Measurements from ENCODE around the gene NEK9. TPM values are rescaled to one million over a fixed set of nuclear protein-coding genes. Genes with fewer than 3 reads are reported as not detected.

Gene NEK9
- total and polyA plus RNA-seq, 9 of the 15 experiments (the other 6 are each of a cell fraction or from before 2014, with no cell fraction given) = 2.8 to 39.6 (median 19.8) TPM

DNA sequence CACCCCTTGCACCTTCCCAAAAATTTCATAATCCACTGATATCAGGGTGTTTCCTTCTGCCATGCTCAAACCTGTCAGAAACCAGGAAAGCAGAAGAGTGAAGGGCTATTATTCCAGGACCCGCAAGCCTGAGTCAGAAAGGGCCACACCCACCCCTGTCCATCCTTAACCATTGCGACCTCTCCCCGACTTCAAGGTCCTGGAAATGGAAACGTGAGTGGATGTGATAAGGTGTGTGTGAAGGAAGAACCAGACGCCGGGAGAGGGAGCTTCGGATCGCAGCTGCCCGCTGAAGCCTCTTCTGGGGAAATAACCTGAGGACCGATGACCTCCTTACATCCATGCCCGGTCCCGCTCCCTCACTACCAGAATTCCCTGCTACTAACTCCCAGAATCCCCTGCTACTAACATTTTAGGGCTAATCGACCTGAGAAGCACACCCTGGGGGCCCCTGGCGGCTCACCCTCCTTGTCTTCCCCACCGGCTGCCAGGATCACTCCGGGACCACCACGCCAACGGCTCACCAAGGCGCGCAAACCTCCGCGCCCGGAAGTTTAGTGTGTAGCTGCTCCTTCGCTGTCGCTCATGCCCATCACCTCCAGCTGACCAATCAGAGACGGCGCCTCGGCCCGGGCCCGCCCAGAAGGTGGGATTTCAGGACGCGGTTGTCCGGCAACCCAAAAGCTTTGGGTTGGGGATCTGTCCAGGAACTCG lies 63.2 kb downstream of the NEK9 start, which contains the start of gene ACYP1 (continued):
- TF ChIP-seq SIX5 (IDR thresholded peaks at IDR 0.05; ENCODE audit: borderline replicate concordance in 1 of 2, insufficient read depth in 1 of 2, low read depth in 1 of 2, low read length in 2 of 2) = no peak
- TF ChIP-seq POLR2G (IDR thresholded peaks at IDR 0.05; ENCODE audit: low read depth, low read length) = peak; percentile 76
- TF ChIP-seq CHD1 (IDR thresholded peaks at IDR 0.05; ENCODE audit: low read length) = no peak
- no peak for TF ChIP-seq ZNF316 (IDR thresholded peaks at IDR 0.05)
- TF ChIP-seq NR2F6 (CRISPR knock-in tag; IDR thresholded peaks at IDR 0.05) = no peak
- TF ChIP-seq, protein P1, sequence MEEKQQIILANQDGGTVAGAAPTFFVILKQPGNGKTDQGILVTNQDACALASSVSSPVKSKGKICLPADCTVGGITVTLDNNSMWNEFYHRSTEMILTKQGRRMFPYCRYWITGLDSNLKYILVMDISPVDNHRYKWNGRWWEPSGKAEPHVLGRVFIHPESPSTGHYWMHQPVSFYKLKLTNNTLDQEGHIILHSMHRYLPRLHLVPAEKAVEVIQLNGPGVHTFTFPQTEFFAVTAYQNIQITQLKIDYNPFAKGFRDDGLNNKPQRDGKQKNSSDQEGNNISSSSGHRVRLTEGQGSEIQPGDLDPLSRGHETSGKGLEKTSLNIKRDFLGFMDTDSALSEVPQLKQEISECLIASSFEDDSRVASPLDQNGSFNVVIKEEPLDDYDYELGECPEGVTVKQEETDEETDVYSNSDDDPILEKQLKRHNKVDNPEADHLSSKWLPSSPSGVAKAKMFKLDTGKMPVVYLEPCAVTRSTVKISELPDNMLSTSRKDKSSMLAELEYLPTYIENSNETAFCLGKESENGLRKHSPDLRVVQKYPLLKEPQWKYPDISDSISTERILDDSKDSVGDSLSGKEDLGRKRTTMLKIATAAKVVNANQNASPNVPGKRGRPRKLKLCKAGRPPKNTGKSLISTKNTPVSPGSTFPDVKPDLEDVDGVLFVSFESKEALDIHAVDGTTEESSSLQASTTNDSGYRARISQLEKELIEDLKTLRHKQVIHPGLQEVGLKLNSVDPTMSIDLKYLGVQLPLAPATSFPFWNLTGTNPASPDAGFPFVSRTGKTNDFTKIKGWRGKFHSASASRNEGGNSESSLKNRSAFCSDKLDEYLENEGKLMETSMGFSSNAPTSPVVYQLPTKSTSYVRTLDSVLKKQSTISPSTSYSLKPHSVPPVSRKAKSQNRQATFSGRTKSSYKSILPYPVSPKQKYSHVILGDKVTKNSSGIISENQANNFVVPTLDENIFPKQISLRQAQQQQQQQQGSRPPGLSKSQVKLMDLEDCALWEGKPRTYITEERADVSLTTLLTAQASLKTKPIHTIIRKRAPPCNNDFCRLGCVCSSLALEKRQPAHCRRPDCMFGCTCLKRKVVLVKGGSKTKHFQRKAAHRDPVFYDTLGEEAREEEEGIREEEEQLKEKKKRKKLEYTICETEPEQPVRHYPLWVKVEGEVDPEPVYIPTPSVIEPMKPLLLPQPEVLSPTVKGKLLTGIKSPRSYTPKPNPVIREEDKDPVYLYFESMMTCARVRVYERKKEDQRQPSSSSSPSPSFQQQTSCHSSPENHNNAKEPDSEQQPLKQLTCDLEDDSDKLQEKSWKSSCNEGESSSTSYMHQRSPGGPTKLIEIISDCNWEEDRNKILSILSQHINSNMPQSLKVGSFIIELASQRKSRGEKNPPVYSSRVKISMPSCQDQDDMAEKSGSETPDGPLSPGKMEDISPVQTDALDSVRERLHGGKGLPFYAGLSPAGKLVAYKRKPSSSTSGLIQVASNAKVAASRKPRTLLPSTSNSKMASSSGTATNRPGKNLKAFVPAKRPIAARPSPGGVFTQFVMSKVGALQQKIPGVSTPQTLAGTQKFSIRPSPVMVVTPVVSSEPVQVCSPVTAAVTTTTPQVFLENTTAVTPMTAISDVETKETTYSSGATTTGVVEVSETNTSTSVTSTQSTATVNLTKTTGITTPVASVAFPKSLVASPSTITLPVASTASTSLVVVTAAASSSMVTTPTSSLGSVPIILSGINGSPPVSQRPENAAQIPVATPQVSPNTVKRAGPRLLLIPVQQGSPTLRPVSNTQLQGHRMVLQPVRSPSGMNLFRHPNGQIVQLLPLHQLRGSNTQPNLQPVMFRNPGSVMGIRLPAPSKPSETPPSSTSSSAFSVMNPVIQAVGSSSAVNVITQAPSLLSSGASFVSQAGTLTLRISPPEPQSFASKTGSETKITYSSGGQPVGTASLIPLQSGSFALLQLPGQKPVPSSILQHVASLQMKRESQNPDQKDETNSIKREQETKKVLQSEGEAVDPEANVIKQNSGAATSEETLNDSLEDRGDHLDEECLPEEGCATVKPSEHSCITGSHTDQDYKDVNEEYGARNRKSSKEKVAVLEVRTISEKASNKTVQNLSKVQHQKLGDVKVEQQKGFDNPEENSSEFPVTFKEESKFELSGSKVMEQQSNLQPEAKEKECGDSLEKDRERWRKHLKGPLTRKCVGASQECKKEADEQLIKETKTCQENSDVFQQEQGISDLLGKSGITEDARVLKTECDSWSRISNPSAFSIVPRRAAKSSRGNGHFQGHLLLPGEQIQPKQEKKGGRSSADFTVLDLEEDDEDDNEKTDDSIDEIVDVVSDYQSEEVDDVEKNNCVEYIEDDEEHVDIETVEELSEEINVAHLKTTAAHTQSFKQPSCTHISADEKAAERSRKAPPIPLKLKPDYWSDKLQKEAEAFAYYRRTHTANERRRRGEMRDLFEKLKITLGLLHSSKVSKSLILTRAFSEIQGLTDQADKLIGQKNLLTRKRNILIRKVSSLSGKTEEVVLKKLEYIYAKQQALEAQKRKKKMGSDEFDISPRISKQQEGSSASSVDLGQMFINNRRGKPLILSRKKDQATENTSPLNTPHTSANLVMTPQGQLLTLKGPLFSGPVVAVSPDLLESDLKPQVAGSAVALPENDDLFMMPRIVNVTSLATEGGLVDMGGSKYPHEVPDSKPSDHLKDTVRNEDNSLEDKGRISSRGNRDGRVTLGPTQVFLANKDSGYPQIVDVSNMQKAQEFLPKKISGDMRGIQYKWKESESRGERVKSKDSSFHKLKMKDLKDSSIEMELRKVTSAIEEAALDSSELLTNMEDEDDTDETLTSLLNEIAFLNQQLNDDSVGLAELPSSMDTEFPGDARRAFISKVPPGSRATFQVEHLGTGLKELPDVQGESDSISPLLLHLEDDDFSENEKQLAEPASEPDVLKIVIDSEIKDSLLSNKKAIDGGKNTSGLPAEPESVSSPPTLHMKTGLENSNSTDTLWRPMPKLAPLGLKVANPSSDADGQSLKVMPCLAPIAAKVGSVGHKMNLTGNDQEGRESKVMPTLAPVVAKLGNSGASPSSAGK (IDR thresholded peaks at IDR 0.05) = no peak
- TF ChIP-seq PCBP1 (IDR thresholded peaks at IDR 0.05; ENCODE audit: low read depth, low read length, poor library complexity, severe bottlenecking) = no peak
- no peak for TF ChIP-seq U2AF1 (optimal IDR thresholded peaks at IDR 0.05; ENCODE audit: low read depth, low read length)
- no peak for TF ChIP-seq ZNF124 (CRISPR knock-in tag; IDR thresholded peaks at IDR 0.05)
- TF ChIP-seq TSC22D4 (tag; IDR thresholded peaks at IDR 0.05) = no peak
- TF ChIP-seq, protein P2, sequence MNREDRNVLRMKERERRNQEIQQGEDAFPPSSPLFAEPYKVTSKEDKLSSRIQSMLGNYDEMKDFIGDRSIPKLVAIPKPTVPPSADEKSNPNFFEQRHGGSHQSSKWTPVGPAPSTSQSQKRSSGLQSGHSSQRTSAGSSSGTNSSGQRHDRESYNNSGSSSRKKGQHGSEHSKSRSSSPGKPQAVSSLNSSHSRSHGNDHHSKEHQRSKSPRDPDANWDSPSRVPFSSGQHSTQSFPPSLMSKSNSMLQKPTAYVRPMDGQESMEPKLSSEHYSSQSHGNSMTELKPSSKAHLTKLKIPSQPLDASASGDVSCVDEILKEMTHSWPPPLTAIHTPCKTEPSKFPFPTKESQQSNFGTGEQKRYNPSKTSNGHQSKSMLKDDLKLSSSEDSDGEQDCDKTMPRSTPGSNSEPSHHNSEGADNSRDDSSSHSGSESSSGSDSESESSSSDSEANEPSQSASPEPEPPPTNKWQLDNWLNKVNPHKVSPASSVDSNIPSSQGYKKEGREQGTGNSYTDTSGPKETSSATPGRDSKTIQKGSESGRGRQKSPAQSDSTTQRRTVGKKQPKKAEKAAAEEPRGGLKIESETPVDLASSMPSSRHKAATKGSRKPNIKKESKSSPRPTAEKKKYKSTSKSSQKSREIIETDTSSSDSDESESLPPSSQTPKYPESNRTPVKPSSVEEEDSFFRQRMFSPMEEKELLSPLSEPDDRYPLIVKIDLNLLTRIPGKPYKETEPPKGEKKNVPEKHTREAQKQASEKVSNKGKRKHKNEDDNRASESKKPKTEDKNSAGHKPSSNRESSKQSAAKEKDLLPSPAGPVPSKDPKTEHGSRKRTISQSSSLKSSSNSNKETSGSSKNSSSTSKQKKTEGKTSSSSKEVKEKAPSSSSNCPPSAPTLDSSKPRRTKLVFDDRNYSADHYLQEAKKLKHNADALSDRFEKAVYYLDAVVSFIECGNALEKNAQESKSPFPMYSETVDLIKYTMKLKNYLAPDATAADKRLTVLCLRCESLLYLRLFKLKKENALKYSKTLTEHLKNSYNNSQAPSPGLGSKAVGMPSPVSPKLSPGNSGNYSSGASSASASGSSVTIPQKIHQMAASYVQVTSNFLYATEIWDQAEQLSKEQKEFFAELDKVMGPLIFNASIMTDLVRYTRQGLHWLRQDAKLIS (CRISPR knock-in tag; IDR thresholded peaks at IDR 0.05) = no peak
